ENCODE data around the gene TOMM6. TPM values are rescaled to one million over a fixed set of nuclear protein-coding genes. Genes with fewer than 3 reads are reported as not detected.

TOMM6 gene
- 100 to 1,000 TPM in 11 of 12 donors, not detected in 1; 130 to 199 (median 175) TPM for polyA plus RNA-seq (ENCODE audit: insufficient read length in 12 of 12)
- long read RNA-seq, donor 1, transcript TOMM6-202 (3 exons, 637 nt) = minor isoform, 40 of 109 reads
- long read RNA-seq, donor 1, transcript TOMM6-201 (3 exons, 595 nt) = major isoform, 69 of 109 reads
- long read RNA-seq, donor 1, partial matches to known transcripts = 0 of 109 reads
- long read RNA-seq, donor 1, other reads (novel, unspliced or antisense) = 0 of 109 reads
- long read RNA-seq, donor 2, transcript TOMM6-202 (3 exons, 637 nt) = minor isoform, 64 of 138 reads
- long read RNA-seq, donor 2, transcript TOMM6-201 (3 exons, 595 nt) = major isoform, 74 of 138 reads
- long read RNA-seq, donor 2, partial matches to known transcripts = 0 of 138 reads
- long read RNA-seq, donor 2, other reads (novel, unspliced or antisense) = 0 of 138 reads
- long read RNA-seq, donor 3, transcript TOMM6-202 (3 exons, 637 nt) = minor isoform, 23 of 52 reads
- long read RNA-seq, donor 3, transcript TOMM6-201 (3 exons, 595 nt) = major isoform, 29 of 52 reads
- long read RNA-seq, donor 3, partial matches to known transcripts = 0 of 52 reads
- long read RNA-seq, donor 3, other reads (novel, unspliced or antisense) = 0 of 52 reads
- long read RNA-seq, donor 4, transcript TOMM6-201 (3 exons, 595 nt) = major isoform, 25 of 41 reads
- long read RNA-seq, donor 4, transcript TOMM6-202 (3 exons, 637 nt) = minor isoform, 16 of 41 reads
- long read RNA-seq, donor 4, partial matches to known transcripts = 0 of 41 reads
- long read RNA-seq, donor 4, other reads (novel, unspliced or antisense) = 0 of 41 reads
- long read RNA-seq, donor 5, transcript TOMM6-202 (3 exons, 637 nt) = major isoform, 66 of 132 reads
- long read RNA-seq, donor 5, transcript TOMM6-201 (3 exons, 595 nt) = major isoform, 66 of 132 reads
- long read RNA-seq, donor 5, partial matches to known transcripts = 0 of 132 reads
- long read RNA-seq, donor 5, other reads (novel, unspliced or antisense) = 0 of 132 reads
- long read RNA-seq, donor 6, transcript TOMM6-202 (3 exons, 637 nt) = minor isoform, 20 of 66 reads
- long read RNA-seq, donor 6, transcript TOMM6-201 (3 exons, 595 nt) = major isoform, 46 of 66 reads
- long read RNA-seq, donor 6, partial matches to known transcripts = 0 of 66 reads
- long read RNA-seq, donor 6, other reads (novel, unspliced or antisense) = 0 of 66 reads
- long read RNA-seq, donor 7, transcript TOMM6-202 (3 exons, 637 nt) = minor isoform, 17 of 50 reads
- long read RNA-seq, donor 7, transcript TOMM6-201 (3 exons, 595 nt) = major isoform, 33 of 50 reads
- long read RNA-seq, donor 7, partial matches to known transcripts = 0 of 50 reads
- long read RNA-seq, donor 7, other reads (novel, unspliced or antisense) = 0 of 50 reads
- long read RNA-seq, donor 8, transcript TOMM6-201 (3 exons, 595 nt) = major isoform, 64 of 107 reads
- long read RNA-seq, donor 8, transcript TOMM6-202 (3 exons, 637 nt) = minor isoform, 43 of 107 reads
- long read RNA-seq, donor 8, partial matches to known transcripts = 0 of 107 reads
- long read RNA-seq, donor 8, other reads (novel, unspliced or antisense) = 0 of 107 reads
- long read RNA-seq, donor 9, transcript TOMM6-202 (3 exons, 637 nt) = minor isoform, 26 of 87 reads
- long read RNA-seq, donor 9, transcript TOMM6-201 (3 exons, 595 nt) = major isoform, 55 of 87 reads
- long read RNA-seq, donor 9, partial matches to known transcripts = 6 of 87 reads
- long read RNA-seq, donor 9, other reads (novel, unspliced or antisense) = 0 of 87 reads
- long read RNA-seq, donor 10, transcript TOMM6-201 (3 exons, 595 nt) = major isoform, 46 of 83 reads
- long read RNA-seq, donor 10, transcript TOMM6-202 (3 exons, 637 nt) = minor isoform, 37 of 83 reads
- long read RNA-seq, donor 10, partial matches to known transcripts = 0 of 83 reads
- long read RNA-seq, donor 10, other reads (novel, unspliced or antisense) = 0 of 83 reads
- long read RNA-seq, donor 11, transcript TOMM6-201 (3 exons, 595 nt) = major isoform, 78 of 134 reads
- long read RNA-seq, donor 11, transcript TOMM6-202 (3 exons, 637 nt) = minor isoform, 56 of 134 reads
- long read RNA-seq, donor 11, partial matches to known transcripts = 0 of 134 reads
- long read RNA-seq, donor 11, other reads (novel, unspliced or antisense) = 0 of 134 reads

- DNase-seq = peak; percentile 98
Observed at GRCh38 chr6:41787219-41787917, at the start of gene TOMM6. TSS of gene TOMM6 (plus strand) at chr6:41787694. CDS start at chr6:41787698, 4 bp downstream.

DNA sequence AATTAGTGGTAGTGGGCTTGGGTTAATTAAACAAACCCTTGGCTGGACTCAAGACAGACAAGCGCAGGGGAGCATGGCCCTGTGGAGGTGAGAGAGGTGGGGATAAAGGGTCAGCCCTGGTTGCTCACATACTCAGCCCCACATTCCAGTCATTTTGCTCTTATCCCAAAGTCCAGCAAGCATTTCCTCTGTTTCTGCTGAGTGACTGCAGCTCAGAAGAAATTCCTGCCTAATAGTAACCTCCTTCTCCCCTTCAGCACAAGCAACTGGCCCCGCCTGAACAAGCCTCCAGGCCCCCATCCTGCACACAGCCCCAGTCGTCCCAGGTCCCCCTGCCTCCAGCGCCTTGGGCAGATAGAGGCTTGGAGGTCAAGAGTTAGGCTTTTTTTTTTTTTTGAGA, 48.5 kb upstream of the TOMM6 start:
- DNase-seq = no peak

- DNase-seq = no peak
Observed at GRCh38 chr6:41740366-41741162, 46.9 kb upstream of the TOMM6 start.

- no peak for DNase-seq
Observed at GRCh38 chr6:41741625-41742490, 45.6 kb upstream of the TOMM6 start.

DNA sequence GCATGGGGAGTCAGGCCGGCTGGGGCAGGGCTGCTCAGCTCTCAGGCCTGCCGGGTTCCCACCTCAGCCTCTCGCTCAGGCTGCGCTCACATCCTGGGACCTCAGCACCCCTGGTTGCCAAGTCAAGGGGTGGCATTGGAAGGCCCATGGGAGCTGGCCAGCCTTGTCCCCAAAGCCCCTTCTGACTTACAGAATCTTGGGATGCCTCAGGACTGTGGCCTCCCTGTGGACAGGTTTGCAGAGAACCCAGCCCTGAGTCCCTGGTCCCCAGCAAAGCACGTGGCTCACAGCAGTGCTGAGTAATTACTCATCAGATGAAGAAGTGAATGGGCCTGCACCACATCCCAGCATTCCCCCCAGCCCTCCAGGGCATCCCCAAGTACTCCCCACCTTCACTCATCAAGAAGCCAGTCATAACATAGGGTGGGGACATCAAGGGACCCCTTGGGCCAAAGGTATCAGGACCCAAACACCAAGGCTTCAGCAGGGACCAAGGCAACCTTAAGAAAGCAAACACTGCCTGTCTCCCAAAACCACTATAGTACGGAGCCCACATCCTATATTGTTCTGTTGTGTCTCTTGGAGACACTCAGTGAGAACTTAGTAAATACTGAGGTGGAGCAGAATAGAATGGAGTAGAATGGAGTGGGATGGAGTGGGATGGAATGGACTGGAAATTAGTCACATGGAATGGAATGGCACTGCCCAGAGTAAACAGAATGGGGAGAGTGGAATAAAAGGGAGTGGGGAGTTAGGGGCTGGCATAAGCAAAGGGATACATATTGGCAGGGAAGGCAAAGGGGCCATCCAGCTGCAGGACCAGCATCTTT, 43.9 kb upstream of the TOMM6 start:
- DNase-seq = no peak

DNA sequence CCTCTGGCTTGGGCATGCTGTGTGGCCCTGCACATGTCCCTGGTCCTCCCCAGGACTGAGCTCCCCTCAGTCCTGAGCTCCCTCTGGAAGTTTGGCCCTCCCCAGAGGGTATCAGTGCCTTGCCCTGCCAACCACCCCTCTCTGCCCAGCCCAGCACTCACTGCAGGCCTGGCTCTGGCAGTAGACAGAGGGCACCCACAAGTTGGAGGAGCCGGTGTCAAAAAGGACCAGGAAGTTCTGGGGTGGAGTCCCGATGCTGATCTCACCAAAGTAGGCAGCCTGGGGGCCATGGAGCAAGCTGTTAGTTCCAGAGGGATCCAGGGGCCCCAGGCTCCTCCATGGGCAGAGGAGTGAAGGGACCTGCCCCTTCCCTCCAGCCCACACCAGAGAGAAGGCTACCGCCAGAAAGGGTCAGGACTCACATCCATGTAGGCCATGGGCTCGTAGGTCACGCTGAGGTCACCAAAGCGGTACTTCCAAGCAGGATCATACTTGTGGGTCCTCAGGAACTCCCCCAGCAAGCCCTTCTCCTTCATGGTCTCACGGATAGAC, 43.2 kb upstream of the TOMM6 start:
- DNase-seq = no peak

GRCh38 chr6:41746107-41746506, 41.4 kb upstream of the TOMM6 start:
- DNase-seq = no peak

DNA sequence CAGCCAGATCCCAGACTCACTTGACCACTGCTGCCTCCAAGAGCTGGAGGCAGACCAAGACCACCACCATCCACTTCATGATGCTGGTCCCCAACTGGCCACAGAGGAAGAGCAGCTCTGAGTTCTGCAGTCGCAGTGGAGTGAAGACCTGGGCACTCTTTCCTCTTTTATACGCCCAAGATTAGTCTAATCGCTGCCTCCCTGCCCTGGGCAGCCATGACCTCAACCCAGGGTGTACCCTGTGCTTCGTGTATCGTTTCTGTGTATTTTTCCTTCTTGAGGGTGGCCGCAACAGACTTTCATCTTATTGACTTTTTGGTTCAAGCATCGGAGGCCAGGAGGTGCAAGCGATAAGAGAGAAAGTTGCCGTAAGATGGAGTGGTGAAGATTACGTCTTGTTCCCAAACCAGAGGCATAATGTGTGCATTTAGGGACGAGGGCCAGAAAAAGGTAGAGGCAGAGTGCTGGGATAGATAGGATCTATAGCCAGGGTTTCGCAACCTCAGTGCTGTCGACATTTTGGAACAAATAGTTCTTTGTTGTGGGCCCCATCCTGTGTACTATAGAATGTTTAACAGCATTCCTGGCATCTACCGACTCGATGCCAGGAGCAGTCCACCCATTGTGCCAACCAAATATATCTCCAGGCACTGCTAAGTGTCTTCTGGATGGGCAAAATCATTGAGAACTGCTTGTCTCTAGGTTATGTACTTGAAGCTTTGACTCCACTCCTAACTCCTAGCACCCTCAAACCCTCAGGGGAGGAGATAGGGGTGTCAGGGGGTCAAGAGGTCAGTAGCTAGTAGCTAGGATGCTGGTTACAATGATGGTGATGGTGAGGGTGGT, 40.0 kb upstream of the TOMM6 start, which contains the start of gene PGC:
TSS of gene PGC (minus strand) at position 142 of the 846 bp plus-strand sequence. CDS start at position 79, 63 bp downstream.
- no peak for DNase-seq

- no peak for DNase-seq
Observed at GRCh38 chr6:41748102-41748477, 39.4 kb upstream of the TOMM6 start.

GRCh38 chr6:41748542-41748941, 39.0 kb upstream of the TOMM6 start:
- DNase-seq = no peak

DNA sequence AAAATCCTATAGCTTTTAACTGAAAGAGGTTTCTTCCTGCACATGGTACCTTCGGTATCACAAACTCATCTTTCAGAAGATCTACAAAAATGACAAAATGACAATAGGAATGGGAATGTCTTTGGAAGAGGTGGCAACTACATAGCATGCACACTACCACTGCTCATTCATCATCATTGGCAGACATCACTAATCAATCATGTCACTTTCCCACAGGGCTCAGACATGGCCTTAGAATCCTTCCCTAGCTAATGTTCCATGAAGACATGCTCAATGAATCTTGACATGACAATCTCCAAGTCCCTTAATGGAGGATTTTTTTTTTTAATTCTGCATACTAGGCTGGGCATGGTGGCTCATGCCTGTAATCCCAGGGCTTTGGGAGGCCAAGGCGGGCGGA, 37.1 kb upstream of the TOMM6 start:
- no peak for DNase-seq

DNA sequence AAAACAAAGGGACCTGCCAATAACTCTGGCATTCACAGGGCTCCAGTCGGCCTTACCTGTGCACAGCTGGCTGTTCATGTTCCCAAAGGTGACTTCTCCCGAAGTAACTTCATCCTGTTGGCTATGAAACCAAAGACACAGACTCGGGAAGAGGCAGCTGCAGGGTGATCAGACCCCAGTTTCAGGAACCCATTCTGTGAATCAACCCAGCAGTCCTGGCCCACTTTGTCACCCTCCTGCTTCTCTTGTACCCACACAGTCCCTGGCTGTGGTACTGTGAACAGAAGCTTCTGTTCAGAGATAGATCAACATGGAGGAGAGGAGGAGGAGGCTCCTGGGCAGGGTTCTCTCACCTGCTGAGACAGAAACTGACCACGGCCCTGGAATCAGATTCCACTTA, 31.6 kb upstream of the TOMM6 start:
- no peak for DNase-seq

GRCh38 chr6:41756354-41756753, 31.1 kb upstream of the TOMM6 start:
- DNase-seq = no peak

DNA sequence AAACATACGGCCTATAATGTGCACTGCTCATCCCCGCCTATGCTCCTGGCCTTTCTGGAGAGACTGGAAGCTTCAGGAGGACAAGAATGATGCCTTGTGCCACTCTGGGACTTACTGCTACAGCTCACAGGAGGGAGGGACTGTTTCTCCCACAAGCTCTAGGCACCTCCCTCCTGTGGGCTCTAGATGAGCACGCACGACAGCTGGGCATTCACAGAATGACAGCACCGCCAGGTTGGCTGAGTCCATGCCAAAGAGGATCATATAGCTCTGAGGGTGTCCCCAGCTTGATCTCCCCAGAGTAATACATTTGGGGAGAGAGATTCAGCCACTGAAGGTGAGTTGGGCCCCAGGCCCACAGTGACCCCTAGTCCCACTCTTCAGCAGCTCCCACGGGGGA, 30.2 kb upstream of the TOMM6 start:
- no peak for DNase-seq

Data from muscle of arm (tissue), 14 donors.